Stimulated activated memory B cell treated with anti-CD40 and anti-IgM and Interleukin-4, amounts not matched to agents 10 μg/mL and 1 μg/mL and 100 μg/mL, for 72 hours (primary cell): ENCODE results near the gene JMJD6.
"Not testable (repeated sequence)": the region's sequence is repeated elsewhere in the genome, so short reads cannot be mapped to it uniquely, and the experiment has no call there.

ENCODE experiments used
- ATAC-seq: fragments of 150-1000 bp; cut with Tn5 transposase; 2 replicates; pipeline ENCODE4 v1.10.0; 2021
- H3K27ac Mint-ChIP-seq: one replicate; pipeline ENCODE4 v1.8.0; 2022; ENCODE audit warnings: mild to moderate bottlenecking, mixed read lengths
- H3K27me3 Mint-ChIP-seq: one replicate; pipeline ENCODE4 v1.8.0; 2022; ENCODE audit warnings: mixed read lengths
- H3K36me3 Mint-ChIP-seq: one replicate; pipeline ENCODE4 v1.8.0; 2022; ENCODE audit warnings: mixed read lengths
- H3K4me1 Mint-ChIP-seq: one replicate; pipeline ENCODE4 v1.8.0; 2022; ENCODE audit warnings: mixed read lengths
- H3K4me3 Mint-ChIP-seq: one replicate; pipeline ENCODE4 v1.8.0; 2022; ENCODE audit warnings: mild to moderate bottlenecking, moderate library complexity, mixed read lengths
- H3K9me3 Mint-ChIP-seq: one replicate; pipeline ENCODE4 v1.8.0; 2022; ENCODE audit warnings: mixed read lengths

JMJD6 gene

DNA sequence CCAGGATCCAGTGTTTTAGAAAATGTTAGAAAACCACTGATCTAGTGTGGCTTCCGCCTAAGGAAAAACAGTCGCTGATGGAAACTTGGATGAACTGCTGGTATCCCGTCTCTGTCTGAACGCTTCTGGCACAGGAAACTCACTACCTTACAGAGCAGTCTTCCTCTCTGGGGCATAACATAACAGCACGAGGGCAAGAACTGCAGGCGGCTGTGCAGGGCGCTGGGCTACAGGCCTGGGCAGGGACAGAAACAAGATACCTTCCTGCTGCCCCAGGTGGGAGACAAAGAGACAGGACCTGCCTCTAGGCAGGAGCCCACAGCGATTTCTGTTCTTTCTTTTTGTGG, 26.2 kb downstream of the JMJD6 start:
- Mint-ChIP-seq H3K36me3 (no peaks in the 10 kb centered on the region), H3K4me1 (peaks cover 32% of the 10 kb centered on the region), H3K9me3 (no peaks in the 10 kb centered on the region), H3K4me3 (no peak overlapping the region), H3K27ac (peak overlapping the region; percentile 59), H3K27me3 (peaks cover 40% of the 10 kb centered on the region)
- ATAC-seq, result peak; percentile 3

DNA sequence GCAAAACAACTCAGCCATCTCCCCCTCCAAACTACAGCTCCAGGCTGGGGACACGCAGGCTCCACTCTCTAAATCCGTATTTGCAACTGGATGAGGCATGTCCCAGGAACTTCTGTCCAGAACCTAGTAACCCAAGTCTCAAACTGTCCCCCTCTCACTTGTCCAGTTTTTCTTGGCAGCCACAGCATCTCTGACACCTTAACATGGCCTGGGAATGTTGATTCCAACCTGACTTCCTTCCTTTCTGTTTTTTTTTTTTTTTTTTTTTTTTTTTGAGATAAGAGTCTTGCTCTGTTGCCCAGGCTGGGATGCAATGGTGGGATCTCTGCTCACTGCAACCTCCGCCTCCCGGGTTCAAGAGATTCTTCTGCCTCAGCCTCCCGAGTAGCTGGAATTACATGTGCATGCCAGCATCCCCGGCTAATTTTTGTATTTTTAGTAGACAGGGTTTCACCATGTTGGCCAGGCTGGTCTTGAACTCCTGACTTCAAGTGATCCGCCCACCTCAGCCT, 27.9 kb downstream of the JMJD6 start:
- H3K4me1 Mint-ChIP-seq, result peaks cover 33% of the 10 kb centered on the region
- not testable (repeated sequence) for H3K4me3 Mint-ChIP-seq, H3K36me3 Mint-ChIP-seq, H3K9me3 Mint-ChIP-seq, H3K27ac Mint-ChIP-seq, ATAC-seq
- H3K27me3 Mint-ChIP-seq, result peaks cover 42% of the 10 kb centered on the region

DNA sequence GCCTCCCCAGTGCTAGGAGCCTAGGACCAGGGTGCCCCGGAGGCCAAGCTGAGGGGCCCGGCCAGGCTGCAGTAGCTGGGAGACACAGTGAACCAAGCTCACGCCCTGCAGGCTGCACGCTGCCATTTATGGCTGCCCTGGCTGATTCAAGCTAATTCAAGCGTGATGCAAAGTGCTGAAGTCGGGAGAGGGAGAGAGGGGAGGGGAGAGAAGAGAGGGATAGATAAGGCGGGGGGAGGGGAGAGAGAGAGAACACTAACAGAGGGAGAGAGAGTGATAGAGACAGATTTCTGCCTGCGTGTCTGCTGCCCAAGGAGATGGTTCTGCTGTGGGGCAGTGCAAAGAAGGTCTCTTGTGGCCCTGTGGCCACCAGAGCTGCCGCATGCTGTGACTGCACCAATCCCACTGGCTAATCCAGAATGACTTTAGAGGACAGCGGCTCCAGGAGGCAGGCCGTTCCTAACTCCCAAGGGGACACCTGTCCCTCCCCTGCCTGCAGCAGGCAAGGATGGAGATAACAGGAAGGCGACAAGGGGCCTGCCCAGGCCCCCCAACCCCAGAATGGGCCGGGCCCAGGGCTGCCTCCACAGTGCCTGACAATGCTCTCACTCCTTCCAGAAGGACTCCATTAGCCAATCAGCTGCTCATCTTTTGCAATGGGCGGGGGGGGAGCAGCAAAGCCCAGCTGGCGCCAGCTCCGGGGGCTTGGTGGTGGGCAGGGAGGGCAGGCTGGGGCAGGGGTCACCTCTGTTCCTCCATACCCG, 28.5 kb downstream of the JMJD6 start:
- Mint-ChIP-seq H3K36me3 (no peaks in the 10 kb centered on the region), H3K4me1 (peaks cover 33% of the 10 kb centered on the region), H3K4me3 (no peak overlapping the region), H3K27ac (no peak overlapping the region), H3K27me3 (peaks cover 42% of the 10 kb centered on the region), H3K9me3 (no peaks in the 10 kb centered on the region)
- ATAC-seq, result no peak

DNA sequence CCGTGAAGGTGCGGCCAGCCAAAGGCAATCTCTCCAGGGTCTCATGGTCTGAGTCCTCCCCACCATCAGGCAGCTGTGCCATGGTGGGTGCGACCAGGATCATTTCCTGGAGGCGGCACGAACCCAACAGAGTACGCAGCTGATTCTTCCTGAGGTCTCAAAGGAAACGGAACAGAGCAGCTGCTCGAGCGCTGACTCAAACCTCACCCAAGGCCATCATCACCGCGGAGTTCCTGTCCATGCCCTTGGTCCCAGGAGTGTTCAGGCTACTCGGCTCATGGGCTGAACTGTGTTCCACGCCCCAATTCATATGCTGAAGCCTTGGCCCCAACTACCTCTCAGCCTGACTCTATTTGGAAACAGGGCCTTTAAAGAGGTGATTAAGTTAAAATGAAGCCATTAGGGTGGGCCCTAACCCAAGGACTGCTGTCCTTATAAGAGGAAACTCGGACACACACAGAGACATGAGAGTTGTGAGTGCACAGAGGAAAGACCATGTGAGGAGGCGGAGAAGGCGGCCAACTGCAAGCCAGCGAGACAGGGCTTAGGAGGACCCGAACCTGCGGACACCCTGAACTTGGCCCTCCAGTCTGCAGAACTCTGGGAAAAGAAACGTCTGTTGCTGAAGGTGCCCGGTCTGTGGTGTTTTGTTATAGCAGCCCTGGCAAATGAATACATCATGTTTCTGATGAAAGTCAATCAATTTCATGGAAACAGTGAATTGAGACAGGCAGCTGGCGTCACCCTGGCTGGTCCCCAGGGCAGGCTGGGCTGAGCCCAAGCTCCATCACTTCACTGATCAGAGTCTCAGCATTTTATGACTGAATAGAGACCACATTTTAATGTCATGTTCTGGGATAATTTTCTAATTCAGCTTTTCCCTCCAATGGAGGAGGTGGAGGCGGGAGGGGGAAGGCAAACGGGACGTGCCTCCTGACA, 29.4 kb downstream of the JMJD6 start:
- Mint-ChIP-seq H3K36me3 (no peaks in the 10 kb centered on the region), H3K4me1 (peaks cover 33% of the 10 kb centered on the region), H3K27me3 (peaks cover 42% of the 10 kb centered on the region), H3K4me3 (peak overlapping the region; percentile 3), H3K27ac (no peak overlapping the region), H3K9me3 (no peaks in the 10 kb centered on the region)
- peak; percentile 90 for ATAC-seq

DNA sequence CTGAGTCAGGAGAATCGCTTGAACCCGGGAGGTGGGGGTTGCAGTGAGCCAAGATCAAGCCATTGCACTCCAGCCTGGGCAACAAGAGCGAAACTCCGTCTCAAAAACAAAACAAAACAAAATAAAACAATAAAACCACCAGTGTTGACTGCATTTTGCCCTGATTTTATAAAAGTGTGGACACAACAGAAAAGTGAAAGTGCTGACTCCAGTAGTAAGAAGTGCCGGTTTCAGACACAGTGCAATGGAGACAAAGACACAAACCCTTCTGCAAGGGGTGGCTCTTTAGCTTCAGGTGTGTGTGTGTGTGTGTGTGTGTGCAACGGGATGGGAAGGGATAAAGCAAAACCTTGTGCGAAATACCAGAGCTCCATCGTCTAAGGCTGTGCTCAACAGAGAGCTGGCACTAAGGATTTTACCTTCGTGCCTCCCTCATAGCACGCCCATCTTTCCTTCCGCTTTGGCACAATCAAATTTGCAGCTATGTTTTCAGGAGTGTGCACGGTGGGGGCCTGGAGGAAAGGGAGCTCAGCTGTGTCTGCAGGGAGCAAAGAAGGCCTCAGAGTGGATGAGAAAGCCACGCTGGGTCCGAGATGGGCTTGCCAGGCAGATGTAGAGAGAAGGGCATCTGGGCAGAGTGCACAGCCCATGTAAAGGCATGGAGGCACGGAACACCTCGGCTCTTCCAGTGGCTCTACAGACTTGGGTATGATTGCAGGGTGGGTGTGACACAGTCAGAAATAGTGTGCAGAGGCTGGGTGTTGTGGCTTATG, 31.2 kb downstream of the JMJD6 start:
- ATAC-seq, result no peak
- H3K4me3 Mint-ChIP-seq, result no peak overlapping the region
- H3K27me3 Mint-ChIP-seq, result peaks cover 42% of the 10 kb centered on the region
- H3K27ac Mint-ChIP-seq, result no peak overlapping the region
- peaks cover 27% of the 10 kb centered on the region for H3K4me1 Mint-ChIP-seq
- no peaks in the 10 kb centered on the region for H3K9me3 Mint-ChIP-seq
- no peaks in the 10 kb centered on the region for H3K36me3 Mint-ChIP-seq

DNA sequence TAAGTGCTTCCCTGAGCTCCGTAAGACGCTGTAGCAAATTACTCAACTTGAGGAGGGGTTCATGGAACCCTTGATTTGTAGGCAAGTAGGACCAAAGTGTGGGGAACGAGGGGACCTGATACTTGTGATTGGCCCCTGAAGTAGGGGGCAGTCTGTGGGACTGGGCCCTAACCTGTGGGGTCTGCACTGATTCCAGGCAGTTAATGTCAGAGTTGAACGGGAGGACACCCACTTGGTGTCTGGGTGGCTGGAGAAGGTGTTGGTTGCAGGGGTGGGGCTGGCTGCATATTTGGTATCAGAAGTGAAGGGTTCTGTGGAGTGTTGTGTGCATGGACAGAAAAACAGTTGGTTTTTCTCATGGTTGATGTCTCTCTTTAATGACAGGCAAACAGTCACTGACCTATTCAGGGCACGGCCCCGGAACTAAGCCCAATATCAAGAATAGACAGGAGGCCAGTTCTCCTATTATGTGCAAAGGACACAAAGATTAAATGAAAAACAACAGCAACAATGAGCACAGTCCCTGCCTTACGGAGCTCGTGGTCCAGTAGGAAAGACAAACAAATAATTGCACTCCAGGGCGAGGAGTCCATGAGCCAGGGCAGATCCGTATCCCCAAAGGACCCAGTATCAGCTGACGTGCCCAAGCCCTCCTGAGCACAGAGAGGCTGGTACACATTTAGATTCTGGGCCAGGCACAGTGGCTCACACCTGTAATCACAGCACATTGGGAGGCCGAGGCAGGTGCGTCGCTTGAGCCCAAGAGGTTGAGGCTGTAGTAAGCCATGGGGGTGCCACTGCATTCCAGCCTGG, 34.8 kb downstream of the JMJD6 start:
- Mint-ChIP-seq H3K4me3 (no peak overlapping the region), H3K27ac (no peak overlapping the region), H3K9me3 (no peaks in the 10 kb centered on the region), H3K4me1 (peaks cover 14% of the 10 kb centered on the region), H3K36me3 (no peaks in the 10 kb centered on the region), H3K27me3 (peaks cover 36% of the 10 kb centered on the region)
- ATAC-seq, result no peak

DNA sequence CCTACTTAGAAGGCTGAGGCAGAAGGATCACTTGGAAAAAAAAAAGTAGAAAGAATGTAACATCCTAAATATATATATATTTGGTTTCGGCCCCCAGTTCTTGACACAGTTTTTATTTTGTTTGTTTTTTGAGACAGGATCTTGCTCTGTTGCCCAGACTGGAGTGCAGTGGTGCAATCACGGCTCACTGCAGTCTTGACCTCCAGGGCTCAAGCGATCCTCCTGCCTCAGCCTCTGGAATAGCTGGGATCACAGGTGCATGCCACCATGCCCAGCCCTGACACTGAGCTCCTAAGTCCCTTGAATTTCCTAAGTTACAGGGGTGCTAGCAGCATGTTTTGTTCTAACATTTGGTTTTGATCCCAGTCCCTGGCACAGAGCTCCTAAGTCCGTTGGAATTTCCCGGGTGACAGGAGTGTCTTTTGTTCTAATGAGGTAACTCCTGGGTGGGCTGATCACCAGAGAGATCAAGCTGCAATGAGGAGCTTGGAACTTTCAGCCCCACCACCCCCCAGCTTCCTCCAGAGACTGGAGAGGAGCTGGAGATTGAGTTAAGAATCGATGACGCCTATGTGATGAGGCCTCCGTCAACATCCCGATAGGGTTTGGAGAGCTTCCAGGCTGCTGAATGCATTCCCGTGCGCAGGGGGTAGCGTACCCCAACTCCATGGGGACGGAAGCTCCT, 35.7 kb downstream of the JMJD6 start:
- no peak for ATAC-seq
- Mint-ChIP-seq H3K27ac (no peak overlapping the region), H3K36me3 (no peaks in the 10 kb centered on the region), H3K9me3 (no peaks in the 10 kb centered on the region), H3K4me1 (peaks cover 5% of the 10 kb centered on the region), H3K27me3 (peaks cover 30% of the 10 kb centered on the region), H3K4me3 (no peak overlapping the region)

DNA sequence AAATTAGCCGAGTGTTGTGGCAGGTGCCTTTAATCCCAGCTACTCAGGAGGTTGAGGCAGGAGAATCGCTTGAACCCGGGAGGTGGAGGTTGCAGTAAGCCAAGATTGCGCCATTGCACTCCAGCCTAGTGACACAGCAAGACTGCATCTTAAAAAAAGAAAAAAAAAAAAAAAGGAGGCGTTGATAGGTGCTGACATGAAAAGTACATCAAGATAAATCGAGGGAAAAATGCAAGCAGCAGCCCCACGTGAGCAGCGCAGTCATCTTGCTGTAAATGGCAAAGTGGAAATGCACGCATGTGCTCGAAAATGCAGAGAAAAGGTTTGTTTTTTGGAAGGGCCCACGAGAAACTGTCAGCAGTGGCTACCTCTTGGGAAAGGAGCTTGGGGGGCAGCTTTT, 36.5 kb downstream of the JMJD6 start:
- no peaks in the 10 kb centered on the region for H3K4me1 Mint-ChIP-seq
- no peaks in the 10 kb centered on the region for H3K36me3 Mint-ChIP-seq
- no peak for ATAC-seq
- no peaks in the 10 kb centered on the region for H3K9me3 Mint-ChIP-seq
- no peak overlapping the region for H3K4me3 Mint-ChIP-seq
- no peak overlapping the region for H3K27ac Mint-ChIP-seq
- H3K27me3 Mint-ChIP-seq, result peaks cover 32% of the 10 kb centered on the region

DNA sequence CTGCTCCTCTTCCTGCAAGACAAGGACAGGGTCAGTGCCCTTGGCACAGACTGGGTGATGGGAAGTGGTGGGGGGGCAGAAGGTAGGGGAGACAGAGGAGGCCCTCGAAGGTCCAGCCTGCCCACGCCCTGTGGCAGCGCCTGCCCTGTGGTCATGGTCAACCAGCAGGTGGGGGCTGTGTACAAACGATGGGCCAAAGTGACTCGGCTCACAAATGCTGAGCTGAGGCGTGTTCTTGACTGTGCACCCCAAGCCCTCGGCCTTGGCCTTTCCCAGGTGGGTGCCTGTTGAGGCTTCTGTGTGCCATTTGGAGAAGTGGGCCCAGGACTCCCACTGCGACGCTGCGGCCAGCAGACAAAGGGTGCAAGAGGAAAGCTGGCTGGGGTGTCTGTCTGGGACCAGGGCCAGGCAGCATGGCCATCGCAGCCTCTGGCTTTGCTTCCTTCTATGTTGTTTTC, 38.2 kb downstream of the JMJD6 start:
- Mint-ChIP-seq H3K9me3 (no peaks in the 10 kb centered on the region), H3K4me3 (no peak overlapping the region), H3K27ac (no peak overlapping the region), H3K36me3 (no peaks in the 10 kb centered on the region), H3K27me3 (peaks cover 40% of the 10 kb centered on the region), H3K4me1 (no peaks in the 10 kb centered on the region)
- ATAC-seq, result no peak

DNA sequence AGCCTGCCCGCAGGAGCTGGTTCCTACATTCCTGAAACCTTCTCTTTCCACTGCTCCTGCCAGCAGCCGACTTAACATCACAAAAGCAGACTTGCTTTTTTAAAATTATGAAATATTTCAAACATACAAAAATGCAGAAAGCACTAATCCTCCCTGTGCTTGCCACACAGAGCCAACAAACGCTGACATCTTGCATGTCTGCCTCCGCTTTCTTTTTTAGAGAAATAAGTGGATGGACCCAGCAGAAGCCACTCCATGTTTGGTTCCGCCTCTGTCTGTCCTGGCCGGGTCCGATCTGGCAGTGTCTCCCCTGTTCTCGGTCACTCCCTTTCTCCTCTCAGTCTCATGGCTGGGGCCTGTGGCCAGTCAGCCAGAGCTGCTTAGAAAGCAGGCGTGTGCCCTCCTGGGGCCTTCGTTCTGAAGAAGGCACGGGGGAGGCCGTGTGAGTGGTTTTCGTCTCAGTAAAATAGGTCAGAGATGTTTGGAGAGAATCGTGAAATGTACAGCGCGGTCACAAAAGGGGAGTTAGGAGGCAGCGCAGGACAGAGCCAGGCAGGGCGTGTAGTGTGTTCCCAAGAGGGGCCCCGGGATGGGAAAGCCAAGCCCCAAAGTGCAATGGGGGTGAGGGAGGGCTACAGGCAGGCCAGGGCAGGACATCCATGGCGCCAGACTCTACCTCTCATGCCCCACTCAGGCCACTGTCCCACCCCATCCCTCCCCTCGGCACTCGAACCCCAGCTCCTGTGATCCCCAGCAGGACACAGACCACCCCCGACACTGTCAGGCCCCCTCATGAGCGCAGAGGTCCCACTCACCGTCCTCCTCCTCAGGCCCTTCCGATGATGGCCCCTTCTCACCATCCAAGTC, 38.9 kb downstream of the JMJD6 start:
- Mint-ChIP-seq H3K4me3 (no peak overlapping the region), H3K36me3 (no peaks in the 10 kb centered on the region), H3K27me3 (peaks cover 40% of the 10 kb centered on the region), H3K4me1 (no peaks in the 10 kb centered on the region), H3K9me3 (no peaks in the 10 kb centered on the region), H3K27ac (no peak overlapping the region)
- ATAC-seq, result no peak

DNA sequence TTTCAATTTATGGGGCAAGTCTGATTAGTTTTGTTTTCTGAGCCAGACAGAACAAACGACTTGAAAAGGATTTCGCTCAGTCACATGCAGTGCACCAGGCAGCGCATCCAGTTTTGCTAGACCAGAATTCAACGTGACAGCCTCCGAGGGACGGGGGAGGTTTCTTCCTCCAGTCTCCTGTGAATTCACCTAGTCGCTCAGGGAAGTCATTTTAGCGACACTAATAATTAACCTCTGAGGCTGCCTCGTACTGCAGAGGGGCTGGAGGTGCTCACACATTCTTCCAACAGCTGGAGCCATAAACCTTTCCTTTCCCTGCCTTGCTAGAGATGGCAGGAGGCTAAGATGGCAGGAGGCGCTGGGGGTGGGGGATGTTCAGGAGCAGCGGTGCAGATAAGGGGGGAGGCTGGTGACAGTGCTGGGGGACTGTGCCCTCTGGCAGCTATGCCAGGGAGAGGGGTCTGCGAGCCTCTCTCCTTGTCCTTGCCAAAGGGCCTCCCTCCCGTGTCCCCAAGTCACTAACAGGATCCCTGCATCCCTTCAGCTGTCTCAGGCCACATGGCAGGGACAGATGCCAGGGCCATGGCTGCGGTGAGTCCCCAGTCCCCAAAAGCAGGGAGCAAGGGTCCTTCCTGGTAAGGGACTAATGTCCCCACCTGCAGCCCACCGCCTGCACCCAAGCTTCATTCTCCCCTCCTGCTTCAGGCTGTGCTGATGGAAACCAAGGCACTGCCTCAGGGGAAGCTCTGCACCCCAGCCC, 39.7 kb downstream of the JMJD6 start:
- no peak overlapping the region for H3K27ac Mint-ChIP-seq
- no peaks in the 10 kb centered on the region for H3K9me3 Mint-ChIP-seq
- H3K36me3 Mint-ChIP-seq, result no peaks in the 10 kb centered on the region
- no peaks in the 10 kb centered on the region for H3K4me1 Mint-ChIP-seq
- H3K27me3 Mint-ChIP-seq, result peaks cover 40% of the 10 kb centered on the region
- H3K4me3 Mint-ChIP-seq, result no peak overlapping the region
- no peak for ATAC-seq

DNA sequence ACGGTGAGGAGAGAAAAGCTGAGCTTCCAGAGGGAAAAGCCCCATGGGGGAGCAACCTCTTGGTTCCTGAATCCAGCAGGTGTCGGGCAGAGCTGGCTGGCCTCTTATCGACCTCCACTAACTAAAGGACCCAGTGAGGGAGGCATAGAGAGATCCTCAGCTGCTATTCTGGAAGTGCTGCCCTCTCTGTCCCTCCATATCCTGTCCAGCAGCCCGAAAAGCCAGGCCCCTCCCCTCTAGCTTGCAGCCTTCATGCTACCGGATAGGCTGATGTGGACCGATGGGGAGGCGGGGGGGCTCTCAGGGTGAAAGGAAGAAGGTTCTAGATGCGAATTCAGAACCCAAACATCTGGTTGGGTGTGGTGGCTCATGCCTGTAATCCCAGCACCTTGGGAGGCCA, 40.6 kb downstream of the JMJD6 start:
- Mint-ChIP-seq H3K27ac (no peak overlapping the region), H3K4me3 (no peak overlapping the region)
- no peak for ATAC-seq

DNA sequence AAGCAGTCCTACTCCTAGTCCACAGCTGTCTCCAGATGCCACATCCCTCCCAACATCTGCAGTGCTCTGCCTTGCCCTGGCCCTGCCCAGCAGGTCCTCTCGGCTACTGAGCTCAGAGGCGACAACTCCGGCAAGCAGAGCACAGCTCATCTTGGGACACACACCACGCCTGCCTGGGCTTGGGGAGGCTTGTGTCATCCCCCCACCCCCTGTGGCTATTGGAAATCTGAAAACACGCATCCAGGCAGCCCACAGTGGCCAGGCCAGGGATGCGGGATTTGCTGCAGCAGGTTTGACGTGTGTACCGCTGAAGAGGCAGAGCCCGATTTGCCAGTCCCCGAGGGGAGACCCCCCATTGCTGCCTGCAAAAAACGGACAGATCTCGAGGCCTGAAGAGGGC, 41.0 kb downstream of the JMJD6 start:
- H3K27ac Mint-ChIP-seq, result no peak overlapping the region
- H3K36me3 Mint-ChIP-seq, result no peaks in the 10 kb centered on the region
- H3K4me3 Mint-ChIP-seq, result no peak overlapping the region
- ATAC-seq, result no peak
- peaks cover 40% of the 10 kb centered on the region for H3K27me3 Mint-ChIP-seq
- H3K4me1 Mint-ChIP-seq, result no peaks in the 10 kb centered on the region
- no peaks in the 10 kb centered on the region for H3K9me3 Mint-ChIP-seq

More for the DNA sequence above, 40.6 kb downstream of the JMJD6 start:
- H3K9me3 Mint-ChIP-seq, result no peaks in the 10 kb centered on the region
- no peaks in the 10 kb centered on the region for H3K4me1 Mint-ChIP-seq
- H3K36me3 Mint-ChIP-seq, result no peaks in the 10 kb centered on the region
- peaks cover 40% of the 10 kb centered on the region for H3K27me3 Mint-ChIP-seq
